B cell (primary cell): Measurements from ENCODE around the gene MKS1. TPM values are rescaled to one million over a fixed set of nuclear protein-coding genes. Genes with fewer than 3 reads are reported as not detected.

Experiments
- ATAC-seq: fragments of 200-7000 bp; cut with Tn5 transposase; one replicate; pipeline ENCODE4 v1.10.0; 2021; ENCODE audit warnings: low read depth, mild to moderate bottlenecking, moderate number of reproducible peaks, moderate library complexity
- CTCF ChIA-PET: fragments of 350-600 bp; sonication (Branson Sonifier 250); formaldehyde crosslinking; loops from one replicate; lab custom pipeline; 2021; ENCODE audit warnings: antibody characterized with exemption, inconsistent platforms; lab: Charles Lee
- POLR2A ChIA-PET: fragments of 350-600 bp; sonication (Branson Sonifier 250); formaldehyde crosslinking; loops from one replicate; lab custom pipeline; 2021; ENCODE audit warnings: antibody characterized with exemption; lab: Charles Lee
- DNase-seq: peaks from one replicate; pipeline ENCODE4 v3.0.0; 2013
- H2AFZ ChIP-seq: 2 replicates; pipeline ENCODE4 v1.6.1; 2012; ENCODE audit warnings: mild to moderate bottlenecking, low read depth, low read length; ENCODE audit not compliant: insufficient read depth, poor library complexity, severe bottlenecking
- H3K27ac ChIP-seq, 2 donors: 1 replicate in 1 of 2; 2 replicates in 1 of 2; pipeline ENCODE4 v1.5.1; 2012 to 2013; ENCODE audit warnings: low read length in 2 of 2, mild to moderate bottlenecking in 2 of 2, moderate library complexity in 1 of 2
- H3K27me3 ChIP-seq, 4 experiments: fragments of 200-600 bp in 1 of 4; sonication (generic) in 1 of 4; replicated peaks in 1 of 4; 1 replicate in 2 of 4; 2 replicates in 2 of 4; pipeline versions ENCODE4 v1.6.1 to v1.7.0; 2013 to 2016; ENCODE audit warnings: low read length in 3 of 4, mild to moderate bottlenecking in 2 of 4, mixed read lengths in 1 of 4, moderate library complexity in 1 of 4; ENCODE audit not compliant: insufficient read depth in 4 of 4, control insufficient read depth in 3 of 4; ENCODE audit errors: control extremely low read depth in 1 of 4
- H3K36me3 ChIP-seq, 2 experiments: replicated peaks in 1 of 2; 1 replicate in 1 of 2; 2 replicates in 1 of 2; pipeline versions ENCODE4 v1.6.1 to v1.7.1; 2013; ENCODE audit warnings: low read length in 1 of 2; ENCODE audit not compliant: insufficient read depth in 2 of 2, control insufficient read depth in 1 of 2; ENCODE audit errors: control extremely low read depth in 1 of 2, extremely low read depth in 1 of 2
- H3K4me1 ChIP-seq, 2 donors: fragments of 200-600 bp in 1 of 2; sonication (generic) in 1 of 2; 1 replicate in 1 of 2; 2 replicates in 1 of 2; pipeline versions ENCODE4 v1.5.1 to v1.6.1; 2013 to 2017; ENCODE audit warnings: low read length in 2 of 2; ENCODE audit not compliant: control insufficient read depth in 2 of 2, insufficient read depth in 2 of 2
- H3K4me2 ChIP-seq: replicated peaks from 2 replicates; pipeline ENCODE3; 2012; ENCODE audit warnings: mild to moderate bottlenecking, low read depth, low read length; ENCODE audit not compliant: poor library complexity, severe bottlenecking
- H3K4me3 ChIP-seq, 5 experiments: fragments of 200-600 bp in 1 of 5; sonication (generic) in 1 of 5; 1 replicate in 3 of 5; 2 replicates in 2 of 5; pipeline versions ENCODE4 v1.5.1 to v1.7.0; 2011 to 2016; ENCODE audit warnings: low read length in 4 of 5, mild to moderate bottlenecking in 4 of 5, low read depth in 2 of 5, control low read depth in 1 of 5, moderate library complexity in 1 of 5; ENCODE audit not compliant: insufficient read depth in 1 of 5; ENCODE audit errors: control extremely low read depth in 1 of 5, extremely low read depth in 1 of 5
- H3K79me2 ChIP-seq: fragments of 200-600 bp; sonication (generic); one replicate; pipeline ENCODE4 v1.6.0; 2016; ENCODE audit warnings: low read length; ENCODE audit not compliant: control insufficient read depth, insufficient read depth
- H3K9ac ChIP-seq: fragments of 200-600 bp; sonication (generic); 2 replicates; pipeline ENCODE4 v1.6.1; 2017; ENCODE audit warnings: mild to moderate bottlenecking, low read length, moderate library complexity
- H3K9me3 ChIP-seq, 3 donors: one replicate each; pipeline versions ENCODE4 v1.6.1 to v1.7.1; 2013; ENCODE audit warnings: low read length in 2 of 3; ENCODE audit not compliant: control insufficient read depth in 2 of 3, insufficient read depth in 1 of 3; ENCODE audit errors: control extremely low read depth in 1 of 3
- H4K20me1 ChIP-seq: 2 replicates; pipeline ENCODE4 v1.6.0; 2012; ENCODE audit warnings: mild to moderate bottlenecking, low read length; ENCODE audit not compliant: insufficient read depth, control insufficient read depth, poor library complexity, severe bottlenecking
- H3K27ac Mint-ChIP-seq: one replicate; pipeline ENCODE4 v1.8.0; 2021; ENCODE audit warnings: mixed read lengths
- H3K27me3 Mint-ChIP-seq: one replicate; pipeline ENCODE4 v1.8.0; 2021; ENCODE audit warnings: mixed read lengths
- H3K4me1 Mint-ChIP-seq: one replicate; pipeline ENCODE4 v1.8.0; 2021; ENCODE audit warnings: mixed read lengths
- H3K4me3 Mint-ChIP-seq: one replicate; pipeline ENCODE4 v1.8.0; 2021; ENCODE audit warnings: mixed read lengths
- H3K9me3 Mint-ChIP-seq: one replicate; pipeline ENCODE4 v1.8.0; 2022; ENCODE audit warnings: mixed read lengths; ENCODE audit not compliant: insufficient read depth
- CTCF ChIP-seq: fragments of 200-600 bp; IDR thresholded peaks from one replicate; pipeline ENCODE4 v1.8.0; 2022; ENCODE audit warnings: antibody characterized with exemption, mild to moderate bottlenecking
- WGBS: methylation state at CpG from one replicate; pipeline ENCODE4 v1.1.5; 2013; ENCODE audit warnings: missing lambda C conversion rate; ENCODE audit not compliant: insufficient coverage; 5-methylcytosine and 5-hydroxymethylcytosine counted together
- intact Hi-C: fragments of 100-400 bp; cut with micrococcal nuclease; formaldehyde crosslinking; loops from one replicate; pipeline ENCODE4 v1.10.0; 2022
- polyA plus RNA-seq: library from polyadenylated mRNA; depleted of rRNA; stranded (reverse); fragments of >200 nt; gene quantifications from 2 replicates; pipeline ENCODE4 v1.2.3, GENCODE V29; 2012
- total RNA-seq, 2 donors: library from RNA; stranded (reverse); fragments of 120-200 nt in 1 of 2; gene quantifications; 1 replicate in 1 of 2; 2 replicates in 1 of 2; pipeline versions ENCODE4 v1.2.3 to v1.2.4, GENCODE V29; 2013 to 2022

MKS1 gene
- total and polyA plus RNA-seq, 2 donors (not counting 1 experiment from before 2014, with no cell fraction given) = 8.3 to 19.6 TPM

- ChIA-PET CTCF (interaction anchor here (0.6 to 8.4 kb wide), 28 partner anchors 8 to 251 kb away, joined by 3 to 58 read pairs (median 6); partner anchors contain the start of genes HSF5, LPO, MKS1 and RNF43), POLR2A (interaction anchor here (0.5 to 1.2 kb wide), 4 partner anchors 95 to 401 kb away, joined by 4 read pairs; partner anchors contain the start of genes MRPS23 and SUPT4H1)
- no peak overlapping the region for H3K9ac ChIP-seq
- H3K9me3 ChIP-seq = no peaks in the 10 kb centered on the region
- no peak overlapping the region for H3K27ac ChIP-seq
- H3K4me1 ChIP-seq = peaks cover 14 to 18% of the 10 kb centered on the region in 2 donors
- peak overlapping the region; percentile 93 for H2AFZ ChIP-seq
- DNase-seq = no peak
- H3K4me1 Mint-ChIP-seq = peaks cover 19% of the 10 kb centered on the region
- no peaks in the 10 kb centered on the region for H4K20me1 ChIP-seq
- no peak for ATAC-seq
- H3K4me2 ChIP-seq = no peak overlapping the region
- H3K4me3 ChIP-seq = no peak overlapping the region
- intact Hi-C loops = no loop called here
- peaks cover 0 to 32% (median 10%) of the 10 kb centered on the region in 4 experiments for H3K27me3 ChIP-seq
- no peaks in the 10 kb centered on the region for H3K36me3 ChIP-seq
- peaks cover 18% of the 10 kb centered on the region for H3K27me3 Mint-ChIP-seq
- TF ChIP-seq CTCF = no peak
- H3K4me3 Mint-ChIP-seq = peak overlapping the region; percentile 92
- no peaks in the 10 kb centered on the region for H3K79me2 ChIP-seq
- no peak overlapping the region for H3K27ac Mint-ChIP-seq
- no peaks in the 10 kb centered on the region for H3K9me3 Mint-ChIP-seq
- WGBS = 83% methylated on average over 6 of the region's 12 CpGs
Measured at GRCh38 chr17:58250344-58251011, 31.4 kb upstream of the MKS1 start.
